ENCODE data around the gene RAB7B. TPM values are rescaled to one million over a fixed set of nuclear protein-coding genes. Genes with fewer than 3 reads are reported as not detected.

Gene RAB7B
- total RNA-seq, 3 donors from 2014 or later (not counting 1 experiment from before 2014, with no cell fraction given): 0.19 TPM; not detected in 2

- Histone ChIP-seq H3K27ac (ENCODE audit: low read length) (no peak overlapping the region), H3K4me3 (ENCODE audit: low read length) (no peak overlapping the region), H3K9me3 (ENCODE audit: control insufficient read depth, insufficient read depth, low read length) (no peaks in the 10 kb centered on the region), H3K27me3 (ENCODE audit: control insufficient read depth, insufficient read depth, low read length) (no peaks in the 10 kb centered on the region), H3K4me1 (ENCODE audit: control insufficient read depth, insufficient read depth, low read length) (no peaks in the 10 kb centered on the region), H3K36me3 (ENCODE audit: control insufficient read depth, insufficient read depth, low read length) (no peaks in the 10 kb centered on the region)
- intact Hi-C loops (cut with micrococcal nuclease): loop anchor here (1.0 to 5.0 kb wide), 5 partner anchors 58 to 449 kb away; no protein-coding TSS in a partner anchor
- H3K4me1 Mint-ChIP-seq: peaks cover 0 to 6% of the 10 kb centered on the region in 2 donors
- peaks cover 0 to 2% of the 10 kb centered on the region in 2 donors for H3K27me3 Mint-ChIP-seq (ENCODE audit: low read depth in 2 of 2)
- TF ChIP-seq CTCF (IDR thresholded peaks at IDR 0.05): peak; percentile 91
- H3K4me3 Mint-ChIP-seq: no peak overlapping the region
- DNase-seq (peak; percentile 62 to 90), ATAC-seq (peak; percentile 72 to 92 (median 89))
- no peak overlapping the region for H3K27ac Mint-ChIP-seq
- H3K9me3 Mint-ChIP-seq: no peaks in the 10 kb centered on the region
- WGBS (ENCODE audit: insufficient coverage): 98% methylated on average over 2 of the region's 2 CpGs
- H3K36me3 Mint-ChIP-seq: no peaks in the 10 kb centered on the region
Observed at GRCh38 chr1:205977402-205978014, 25.7 kb downstream of the RAB7B start.

GRCh38 chr1:205976708-205977401 is 26.3 kb downstream of the RAB7B start:
- WGBS (ENCODE audit: insufficient coverage): 74% methylated on average over 8 of the region's 8 CpGs
- no peak overlapping the region for H3K27ac Mint-ChIP-seq
- no peaks in the 10 kb centered on the region for H3K36me3 Mint-ChIP-seq
- no peaks in the 10 kb centered on the region for H3K27me3 ChIP-seq (ENCODE audit: control insufficient read depth, insufficient read depth, low read length)
- ATAC-seq: no peak
- H3K36me3 ChIP-seq (ENCODE audit: control insufficient read depth, insufficient read depth, low read length): no peaks in the 10 kb centered on the region
- no peak overlapping the region for H3K4me3 Mint-ChIP-seq
- intact Hi-C loops (cut with micrococcal nuclease): loop anchor here (1.0 to 5.0 kb wide), 5 partner anchors 58 to 448 kb away; no protein-coding TSS in a partner anchor
- no peaks in the 10 kb centered on the region for H3K4me1 ChIP-seq (ENCODE audit: control insufficient read depth, insufficient read depth, low read length)
- H3K4me1 Mint-ChIP-seq: peaks cover 0 to 6% of the 10 kb centered on the region in 2 donors
- TF ChIP-seq CTCF (IDR thresholded peaks at IDR 0.05): no peak
- H3K9me3 Mint-ChIP-seq: no peaks in the 10 kb centered on the region
- H3K4me3 ChIP-seq (ENCODE audit: low read length): no peak overlapping the region
- H3K27ac ChIP-seq (ENCODE audit: low read length): no peak overlapping the region
- DNase-seq: no peak
- H3K9me3 ChIP-seq (ENCODE audit: control insufficient read depth, insufficient read depth, low read length): no peaks in the 10 kb centered on the region
- peaks cover 0 to 2% of the 10 kb centered on the region in 2 donors for H3K27me3 Mint-ChIP-seq (ENCODE audit: low read depth in 2 of 2)

GRCh38 chr1:205976036-205976435 is 27.2 kb downstream of the RAB7B start:
- ATAC-seq (no peak), DNase-seq (no peak)
- Mint-ChIP-seq H3K4me1 (peaks cover 0 to 6% of the 10 kb centered on the region in 2 donors), H3K27me3 (ENCODE audit: low read depth in 2 of 2) (peaks cover 0 to 2% of the 10 kb centered on the region in 2 donors), H3K4me3 (no peak overlapping the region), H3K36me3 (no peaks in the 10 kb centered on the region), H3K9me3 (no peaks in the 10 kb centered on the region), H3K27ac (no peak overlapping the region)
- Histone ChIP-seq H3K9me3 (ENCODE audit: control insufficient read depth, insufficient read depth, low read length) (no peaks in the 10 kb centered on the region), H3K4me1 (ENCODE audit: control insufficient read depth, insufficient read depth, low read length) (no peaks in the 10 kb centered on the region), H3K4me3 (ENCODE audit: low read length) (no peak overlapping the region), H3K27me3 (ENCODE audit: control insufficient read depth, insufficient read depth, low read length) (no peaks in the 10 kb centered on the region), H3K27ac (ENCODE audit: low read length) (no peak overlapping the region), H3K36me3 (ENCODE audit: control insufficient read depth, insufficient read depth, low read length) (no peaks in the 10 kb centered on the region)
- WGBS (ENCODE audit: insufficient coverage): 87% methylated on average over 4 of the region's 4 CpGs
- no peak for TF ChIP-seq CTCF (IDR thresholded peaks at IDR 0.05)
- intact Hi-C loops (cut with micrococcal nuclease): loop anchor here (2.0 to 5.0 kb wide), 2 partner anchors 384 to 447 kb away; no protein-coding TSS in a partner anchor

Measured in natural killer cell (primary cell).